HepG2 (cell line): ENCODE data around the gene PSPH. TPM values are rescaled to one million over a fixed set of nuclear protein-coding genes. Genes with fewer than 3 reads are reported as not detected.

Source experiments
- ATM ChIP-seq: fragments of 450-650 bp; IDR thresholded peaks from 2 replicates; pipeline ENCODE4 v1.7.1; 2017; ENCODE audit warnings: mild to moderate bottlenecking, borderline replicate concordance
- FOXK1 ChIP-seq: sonication (generic); formaldehyde crosslinking; IDR thresholded peaks from 2 replicates; pipeline ENCODE4 v1.4.0; 2020; ENCODE audit warnings: low read depth, missing genetic modification reagents, borderline replicate concordance
- KMT2A ChIP-seq: sonication (generic); formaldehyde crosslinking; IDR thresholded peaks from 2 replicates; pipeline ENCODE4 v1.4.0; 2020; ENCODE audit warnings: missing genetic modification reagents
- MAFK ChIP-seq, 2 experiments: IDR thresholded peaks in 1 of 2; conservative IDR thresholded peaks in 1 of 2; 2 replicates each; pipeline ENCODE4 v1.6.1; 2011; ENCODE audit warnings: improper control_type of control experiment in 2 of 2, low read length in 2 of 2
- MBNL3 ChIP-seq: fragments of 250-450 bp; sonication (Bioruptor Pico); conservative IDR thresholded peaks from 2 replicates; pipeline ENCODE4 v1.8.0; 2022; ENCODE audit warnings: mild to moderate bottlenecking, inconsistent platforms
- PAX8 ChIP-seq: sonication (generic); formaldehyde crosslinking; IDR thresholded peaks from 2 replicates; pipeline ENCODE4 v1.8.0; 2022; ENCODE audit warnings: mild to moderate bottlenecking, missing genetic modification reagents, borderline replicate concordance
- REL ChIP-seq: sonication (generic); formaldehyde crosslinking; conservative IDR thresholded peaks from 2 replicates; pipeline ENCODE4 v1.8.0; 2022; ENCODE audit warnings: mild to moderate bottlenecking, missing genetic modification reagents, moderate library complexity
- REST ChIP-seq, 2 experiments: IDR thresholded peaks; 2 replicates each; pipeline ENCODE4 v1.6.1; 2011 to 2012; ENCODE audit warnings: low read length in 2 of 2, borderline replicate concordance in 1 of 2, low read depth in 1 of 2, mild to moderate bottlenecking in 1 of 2, moderate library complexity in 1 of 2
- SAFB2 ChIP-seq: sonication (generic); formaldehyde crosslinking; IDR thresholded peaks from 2 replicates; pipeline ENCODE4 v1.5.1; 2020; ENCODE audit warnings: missing genetic modification reagents, low read depth, mild to moderate bottlenecking, borderline replicate concordance
- SIN3B ChIP-seq: fragments of 150-350 bp; IDR thresholded peaks from 2 replicates; pipeline ENCODE4 v1.6.1; 2014; ENCODE audit warnings: low read length
- SRSF9 ChIP-seq: fragments of 200-400 bp; formaldehyde crosslinking; IDR thresholded peaks from 2 replicates; pipeline ENCODE4 v1.6.1; 2018; ENCODE audit warnings: borderline replicate concordance, mild to moderate bottlenecking, low read depth, low read length; ENCODE audit not compliant: insufficient read depth, poor library complexity, severe bottlenecking
- TCF7 ChIP-seq: sonication (generic); IDR thresholded peaks from 2 replicates; pipeline ENCODE4 v1.6.1; 2016; ENCODE audit warnings: antibody characterized with exemption, low read depth
- TP53 ChIP-seq: sonication (generic); formaldehyde crosslinking; conservative IDR thresholded peaks from 2 replicates; pipeline ENCODE4 v1.4.0; 2020; ENCODE audit warnings: missing genetic modification reagents
- ZFP62 ChIP-seq: sonication (generic); formaldehyde crosslinking; IDR thresholded peaks from 2 replicates; pipeline ENCODE4 v1.4.0; 2020; ENCODE audit warnings: missing genetic modification reagents
- ZKSCAN5 ChIP-seq: sonication (generic); formaldehyde crosslinking; IDR thresholded peaks from 2 replicates; pipeline ENCODE4 v1.5.1; 2020; ENCODE audit warnings: mild to moderate bottlenecking, missing genetic modification reagents
- ZNF484 ChIP-seq: sonication (generic); formaldehyde crosslinking; IDR thresholded peaks from 2 replicates; pipeline ENCODE4 v1.5.1; 2020; ENCODE audit warnings: mild to moderate bottlenecking, low read depth, missing genetic modification reagents, borderline replicate concordance
- ZNF513 ChIP-seq: sonication (generic); formaldehyde crosslinking; conservative IDR thresholded peaks from 2 replicates; pipeline ENCODE4 v1.5.0; 2020; ENCODE audit warnings: missing genetic modification reagents
- ZNF720 ChIP-seq: sonication (generic); formaldehyde crosslinking; IDR thresholded peaks from 2 replicates; pipeline ENCODE4 v1.4.0; 2020; ENCODE audit warnings: missing genetic modification reagents
- ZSCAN20 ChIP-seq: sonication (generic); formaldehyde crosslinking; IDR thresholded peaks from 2 replicates; pipeline ENCODE4 v1.4.0; 2020; ENCODE audit warnings: missing genetic modification reagents, mild to moderate bottlenecking, borderline replicate concordance
- polyA plus RNA-seq, 8 experiments: library from polyadenylated mRNA; depleted of rRNA in 3 of 8; stranded (reverse) in 7 of 8; unstranded in 1 of 8; fragments of >200 nt; fragmentation: Illumina TruSeq in 4 of 8; extraction: Trizol in 4 of 8; gene quantifications; 2 replicates each; pipeline versions ENCODE4 v1.2.1 to v1.2.3, GENCODE V29; 2011 to 2016; ENCODE audit warnings: low read depth in 4 of 8, missing spikeins in 1 of 8, mixed read lengths in 1 of 8; ENCODE audit not compliant: insufficient read depth in 1 of 8
- total RNA-seq, 5 experiments: library from RNA; depleted of rRNA; stranded (reverse); fragments of >200 nt; fragmentation: Illumina TruSeq; extraction: Trizol; gene quantifications; 2 replicates each; pipeline ENCODE4 v1.2.3, GENCODE V29; 2016; ENCODE audit warnings: low read depth in 1 of 5
- TF ChIP-seq, protein P1 (sequence below): sonication (generic); formaldehyde crosslinking; IDR thresholded peaks from 2 replicates; pipeline ENCODE4 v1.8.1; 2023; ENCODE audit warnings: mild to moderate bottlenecking, missing genetic modification reagents
- TF ChIP-seq, protein P2 (sequence below): sonication (generic); formaldehyde crosslinking; IDR thresholded peaks from 2 replicates; pipeline ENCODE4 v1.4.0; 2020; ENCODE audit warnings: mild to moderate bottlenecking, missing genetic modification reagents

PSPH gene
- total and polyA plus RNA-seq, 2 of the 13 experiments (the other 11 are each of a cell fraction or from before 2014, with no cell fraction given), result 85.5 to 124 TPM

DNA sequence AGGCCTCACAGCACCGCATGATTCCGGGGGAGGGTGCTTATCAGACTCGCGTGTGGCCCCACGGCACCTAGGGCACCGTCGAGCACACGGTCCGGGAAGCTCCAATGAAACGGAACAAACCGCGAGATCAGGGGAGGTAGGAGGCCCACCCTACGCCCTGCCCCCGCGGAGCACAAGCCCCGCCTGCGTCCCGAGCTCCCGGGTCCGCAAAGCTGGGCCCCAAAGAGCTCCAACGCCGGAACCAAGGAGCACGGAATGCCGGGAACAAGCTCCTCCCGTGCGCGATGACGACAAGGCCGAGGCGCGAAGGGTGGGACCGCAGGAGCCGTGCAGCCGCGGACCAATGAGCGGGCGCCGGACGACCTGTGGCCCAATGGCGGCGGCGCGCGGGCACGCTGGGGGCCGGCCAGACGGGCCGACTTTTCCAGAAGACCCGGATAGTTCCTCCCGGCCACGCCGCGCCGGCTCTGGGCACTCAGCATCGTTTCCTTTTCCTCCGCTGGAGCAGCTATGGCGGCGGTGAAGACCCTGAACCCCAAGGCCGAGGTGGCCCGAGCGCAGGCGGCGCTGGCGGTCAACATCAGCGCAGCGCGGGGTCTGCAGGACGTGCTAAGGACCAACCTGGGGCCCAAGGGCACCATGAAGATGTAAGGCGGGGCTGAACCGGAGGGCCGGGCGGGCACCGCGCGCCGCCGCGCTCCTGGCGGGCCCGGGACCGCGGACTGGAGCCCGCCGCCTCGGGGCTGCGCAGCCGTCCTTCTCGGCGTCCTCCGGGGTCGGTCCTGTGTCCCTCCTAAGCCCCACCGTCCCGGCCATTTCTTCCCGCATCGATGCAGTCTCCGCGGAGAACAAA is at the start of gene PSPH, which contains the start of gene CCT6A (continued):
- TF ChIP-seq TP53 (CRISPR knock-in tag), result peak; percentile 36; the same call in 1 of the 2 replicates
- peak; percentile 73; the same call in 1 of the 2 replicates for TF ChIP-seq SIN3B
- no peak for TF ChIP-seq ATM
- 0 out of 4 replicates have a peak, but pooled peaks of 1 of the 2 experiments have one; percentile 1 for TF ChIP-seq MAFK (conservative IDR thresholded peaks at IDR 0.05 in 1 of 2, IDR thresholded peaks at IDR 0.05 in 1 of 2; ENCODE audit: low read length in 2 of 2)
- TF ChIP-seq, protein P1, sequence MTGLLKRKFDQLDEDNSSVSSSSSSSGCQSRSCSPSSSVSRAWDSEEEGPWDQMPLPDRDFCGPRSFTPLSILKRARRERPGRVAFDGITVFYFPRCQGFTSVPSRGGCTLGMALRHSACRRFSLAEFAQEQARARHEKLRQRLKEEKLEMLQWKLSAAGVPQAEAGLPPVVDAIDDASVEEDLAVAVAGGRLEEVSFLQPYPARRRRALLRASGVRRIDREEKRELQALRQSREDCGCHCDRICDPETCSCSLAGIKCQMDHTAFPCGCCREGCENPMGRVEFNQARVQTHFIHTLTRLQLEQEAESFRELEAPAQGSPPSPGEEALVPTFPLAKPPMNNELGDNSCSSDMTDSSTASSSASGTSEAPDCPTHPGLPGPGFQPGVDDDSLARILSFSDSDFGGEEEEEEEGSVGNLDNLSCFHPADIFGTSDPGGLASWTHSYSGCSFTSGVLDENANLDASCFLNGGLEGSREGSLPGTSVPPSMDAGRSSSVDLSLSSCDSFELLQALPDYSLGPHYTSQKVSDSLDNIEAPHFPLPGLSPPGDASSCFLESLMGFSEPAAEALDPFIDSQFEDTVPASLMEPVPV, result no peak; the same call in none of the 2 replicates
- TF ChIP-seq, protein P2, sequence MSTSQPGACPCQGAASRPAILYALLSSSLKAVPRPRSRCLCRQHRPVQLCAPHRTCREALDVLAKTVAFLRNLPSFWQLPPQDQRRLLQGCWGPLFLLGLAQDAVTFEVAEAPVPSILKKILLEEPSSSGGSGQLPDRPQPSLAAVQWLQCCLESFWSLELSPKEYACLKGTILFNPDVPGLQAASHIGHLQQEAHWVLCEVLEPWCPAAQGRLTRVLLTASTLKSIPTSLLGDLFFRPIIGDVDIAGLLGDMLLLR (CRISPR knock-in tag), result peak; percentile 80
- TF ChIP-seq ZFP62 (CRISPR knock-in tag), result no peak
- no peak for TF ChIP-seq MBNL3 (CRISPR knock-in tag)
- peak; percentile 88; the same call in 1 of the 2 replicates for TF ChIP-seq SAFB2 (CRISPR knock-in tag)
- no peak for TF ChIP-seq TCF7
- peak; percentile 55; the same call in 1 of the 2 replicates for TF ChIP-seq ZNF720 (CRISPR knock-in tag)
- TF ChIP-seq ZSCAN20 (CRISPR knock-in tag), result no peak; the same call in 1 of the 2 replicates
- TF ChIP-seq ZNF513 (CRISPR knock-in tag), result no peak
- no peak for TF ChIP-seq ZKSCAN5 (CRISPR knock-in tag)
- no peak; the same call in 1 of the 2 replicates for TF ChIP-seq ZNF484 (CRISPR knock-in tag)
- 0 out of 2 replicates have a peak, but pooled peaks have one; percentile 21 for TF ChIP-seq FOXK1
- peak in 1 of 2 experiments; percentile 18; a peak in 1 of 4 replicates for TF ChIP-seq REST (IDR thresholded peaks at IDR 0.05; ENCODE audit: borderline replicate concordance in 1 of 2, low read depth in 1 of 2, low read length in 2 of 2)
- TF ChIP-seq REL (CRISPR knock-in tag), result peak; percentile 73
- peak; percentile 93 for TF ChIP-seq KMT2A (CRISPR knock-in tag)
- TF ChIP-seq SRSF9, result no peak
- TF ChIP-seq PAX8 (CRISPR knock-in tag), result peak; percentile 80; the same call in 1 of the 2 replicates
